ENCODE data around the gene ADH4. TPM values are rescaled to one million over a fixed set of nuclear protein-coding genes. Genes with fewer than 3 reads are reported as not detected.

The ADH4 gene
- total and polyA plus RNA-seq, 2 donors (not counting 3 experiments of a cell fraction or from before 2014, with no cell fraction given), result not detected

DNA sequence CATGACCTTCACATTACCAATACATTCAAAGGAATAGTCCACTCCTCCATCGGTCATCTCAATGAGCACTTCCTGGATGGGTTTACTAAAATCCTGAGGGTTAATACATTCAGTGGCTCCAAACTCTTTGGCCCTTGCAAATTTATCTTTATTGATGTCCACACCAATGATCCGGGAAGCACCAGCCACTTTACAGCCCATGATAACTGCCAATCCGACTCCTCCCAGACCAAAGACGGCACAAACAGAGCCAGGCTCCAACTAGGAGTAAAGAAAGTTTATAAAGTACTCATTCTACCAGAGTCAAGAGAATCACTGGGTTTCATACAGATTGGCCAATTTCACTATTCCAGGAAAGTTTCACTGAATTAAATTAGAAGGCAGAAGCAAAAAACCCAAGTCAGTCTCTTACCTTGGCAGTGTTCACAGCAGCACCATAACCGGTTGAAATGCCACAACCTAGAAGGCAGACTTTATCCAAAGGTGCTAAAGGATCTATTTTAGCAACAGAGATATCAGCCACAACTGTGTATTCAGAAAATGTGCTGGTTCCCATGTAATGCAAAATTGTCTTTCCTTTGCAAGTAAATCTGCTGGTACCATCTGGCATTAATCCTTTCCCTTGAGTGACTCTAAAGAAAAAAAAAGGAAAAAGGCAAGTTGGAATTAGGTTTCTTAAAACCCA, 67.7 kb downstream of the ADH4 start:
- no peak for DNase-seq (ENCODE audit: low read depth, low spot score)
- no peaks in the 10 kb centered on the region for H3K9me1 ChIP-seq (replicated peaks; ENCODE audit: control insufficient read depth, extremely low read depth, insufficient read depth, low read length)
- TF ChIP-seq EZH2 (IDR thresholded peaks at IDR 0.05; ENCODE audit: borderline replicate concordance, low read depth, low read length, severe bottlenecking), result no peak
- TF ChIP-seq JUN (IDR thresholded peaks at IDR 0.05; ENCODE audit: borderline replicate concordance, insufficient read depth, insufficient read length, low read depth), result no peak
- no peak for TF ChIP-seq GATA2 (IDR thresholded peaks at IDR 0.05; ENCODE audit: insufficient read depth, insufficient read length, low read depth, low read length)
- TF ChIP-seq FOS (IDR thresholded peaks at IDR 0.05; ENCODE audit: borderline replicate concordance, insufficient read depth, low read length), result no peak
- TF ChIP-seq MYC (IDR thresholded peaks at IDR 0.05; ENCODE audit: low read depth, low read length), result no peak
- TF ChIP-seq CTCF (IDR thresholded peaks at IDR 0.05; ENCODE audit: extremely low read depth in 1 of 2, insufficient read depth in 1 of 2, low read depth in 1 of 2, low read length in 2 of 2), result no peak
- no peak for TF ChIP-seq MAX (IDR thresholded peaks at IDR 0.05; ENCODE audit: insufficient read depth, insufficient read length)
- TF ChIP-seq POLR2AphosphoS5 (IDR thresholded peaks at IDR 0.05; ENCODE audit: insufficient read depth, low read depth, low read length), result no peak
- no peak for TF ChIP-seq POLR2A (IDR thresholded peaks at IDR 0.05; ENCODE audit: low read depth, low read length)
- no peak overlapping the region for H3K4me3 ChIP-seq (replicated peaks in 1 of 3; ENCODE audit: insufficient read depth in 1 of 3, low read depth in 1 of 3, low read length in 3 of 3)
- no peaks in the 10 kb centered on the region for H3K4me1 ChIP-seq (ENCODE audit: control insufficient read depth, extremely low read depth, insufficient read depth, low read length)
- no peaks in the 10 kb centered on the region for H4K20me1 ChIP-seq (replicated peaks; ENCODE audit: control insufficient read depth, extremely low read depth, insufficient read depth, low read length)
- no peak overlapping the region for H3K27ac ChIP-seq (ENCODE audit: insufficient read depth, low read depth, low read length)
- intact Hi-C loops (cut with micrococcal nuclease) (no loop called here), dilution Hi-C loops (cut with MboI; ENCODE audit: extremely low pct_ligation_motif_present, low sequenced_read_pairs) (no loop called here)
- CTCF ChIA-PET, result interaction anchor here (1.6 kb wide), 1 partner anchor 20 kb away, joined by 5 read pairs; no protein-coding TSS in a partner anchor
- no peaks in the 10 kb centered on the region for H3K79me2 ChIP-seq (ENCODE audit: control insufficient read depth, insufficient read depth, low read length)
- BruUV-seq (replicated peaks), result no TSS peak
- no peak overlapping the region for H3K9ac ChIP-seq (replicated peaks; ENCODE audit: extremely low read depth, insufficient read depth, low read length)
- FAIRE-seq, result no peak
- POLR2A ChIA-PET, result no interaction called here
- H3K27me3 ChIP-seq (ENCODE audit: control insufficient read depth in 2 of 2, insufficient read depth in 2 of 2, low read length in 2 of 2), result no peaks in the 10 kb centered on the region
- H2AFZ ChIP-seq (ENCODE audit: low read depth, low read length), result no peak overlapping the region
- H3K36me3 ChIP-seq (ENCODE audit: control insufficient read depth in 2 of 2, extremely low read depth in 1 of 2, insufficient read depth in 2 of 2, low read length in 2 of 2), result peaks cover 15 to 21% of the 10 kb centered on the region in 2 experiments
- no peak overlapping the region for H3K4me2 ChIP-seq (ENCODE audit: insufficient read depth, low read length)
- H3K9me3 ChIP-seq (replicated peaks; ENCODE audit: control insufficient read depth, insufficient read depth, low read length), result no peaks in the 10 kb centered on the region
